Activated T-helper 17 cell treated with anti-CD3 and anti-CD28 coated beads, Interleukin-2, amount 50 U/mL, for 72 hours (primary cell): ENCODE data around the gene BRD7. TPM values are rescaled to one million over a fixed set of nuclear protein-coding genes. Genes with fewer than 3 reads are reported as not detected.

Source experiments
- ATAC-seq: fragments of 150-1000 bp; cut with Tn5 transposase; replicated peaks from 2 replicates; pipeline ENCODE4 v1.10.0; 2021; ENCODE audit warnings: mild to moderate bottlenecking, moderate library complexity
- H3K27ac Mint-ChIP-seq: one replicate; pipeline ENCODE4 v1.8.0; 2022; ENCODE audit warnings: mixed read lengths
- H3K27me3 Mint-ChIP-seq: one replicate; pipeline ENCODE4 v1.8.0; 2022; ENCODE audit warnings: mixed read lengths
- H3K36me3 Mint-ChIP-seq: one replicate; pipeline ENCODE4 v1.8.0; 2022; ENCODE audit warnings: low read depth, mild to moderate bottlenecking, mixed read lengths
- H3K4me1 Mint-ChIP-seq: one replicate; pipeline ENCODE4 v1.8.0; 2022; ENCODE audit warnings: mixed read lengths
- H3K4me3 Mint-ChIP-seq: one replicate; pipeline ENCODE4 v1.8.0; 2022; ENCODE audit warnings: mild to moderate bottlenecking, mixed read lengths
- H3K9me3 Mint-ChIP-seq: one replicate; pipeline ENCODE4 v1.8.0; 2022; ENCODE audit warnings: mixed read lengths
- total RNA-seq, 2 donors: library from RNA; stranded (reverse); gene quantifications; one replicate each; pipeline ENCODE4 v1.2.3, GENCODE V29; 2022

Gene BRD7
- total RNA-seq, 2 donors from 2014 or later, result 53.5 to 63.9 TPM

GRCh38 chr16:50373780-50374179 lies 5.0 kb upstream of the BRD7 start:
- no peak overlapping the region for H3K4me3 Mint-ChIP-seq
- no peaks in the 10 kb centered on the region for H3K9me3 Mint-ChIP-seq
- peaks cover 12% of the 10 kb centered on the region for H3K27me3 Mint-ChIP-seq
- no peak for ATAC-seq
- peaks cover 5% of the 10 kb centered on the region for H3K36me3 Mint-ChIP-seq
- H3K27ac Mint-ChIP-seq, result peak overlapping the region; percentile 34
- H3K4me1 Mint-ChIP-seq, result peaks cover 6% of the 10 kb centered on the region

- Mint-ChIP-seq H3K4me1 (peaks cover 6% of the 10 kb centered on the region), H3K9me3 (no peaks in the 10 kb centered on the region), H3K27ac (peak overlapping the region; percentile 34), H3K36me3 (peaks cover 5% of the 10 kb centered on the region), H3K27me3 (peaks cover 12% of the 10 kb centered on the region), H3K4me3 (no peak overlapping the region)
- no peak for ATAC-seq
Measured at GRCh38 chr16:50373345-50373701, 4.5 kb upstream of the BRD7 start.

- no peaks in the 10 kb centered on the region for H3K9me3 Mint-ChIP-seq
- peaks cover 12% of the 10 kb centered on the region for H3K27me3 Mint-ChIP-seq
- peaks cover 10% of the 10 kb centered on the region for H3K36me3 Mint-ChIP-seq
- H3K4me1 Mint-ChIP-seq, result peaks cover 10% of the 10 kb centered on the region
- H3K4me3 Mint-ChIP-seq, result no peak overlapping the region
- H3K27ac Mint-ChIP-seq, result peak overlapping the region; percentile 34
- peak; percentile 15 for ATAC-seq
Measured at GRCh38 chr16:50372611-50373344, 4.0 kb upstream of the BRD7 start.

- H3K4me1 Mint-ChIP-seq, result peaks cover 14% of the 10 kb centered on the region
- no peaks in the 10 kb centered on the region for H3K9me3 Mint-ChIP-seq
- H3K4me3 Mint-ChIP-seq, result no peak overlapping the region
- H3K36me3 Mint-ChIP-seq, result peaks cover 17% of the 10 kb centered on the region
- no peak overlapping the region for H3K27ac Mint-ChIP-seq
- no peak for ATAC-seq
- peaks cover 10% of the 10 kb centered on the region for H3K27me3 Mint-ChIP-seq
Measured at GRCh38 chr16:50371936-50372595, 3.3 kb upstream of the BRD7 start.

GRCh38 chr16:50371036-50371716 lies 2.4 kb upstream of the BRD7 start:
- Mint-ChIP-seq H3K27me3 (peaks cover 9% of the 10 kb centered on the region), H3K4me1 (peaks cover 16% of the 10 kb centered on the region), H3K4me3 (no peak overlapping the region), H3K9me3 (no peaks in the 10 kb centered on the region), H3K36me3 (peaks cover 25% of the 10 kb centered on the region), H3K27ac (no peak overlapping the region)
- no peak for ATAC-seq

- Mint-ChIP-seq H3K36me3 (peaks cover 44% of the 10 kb centered on the region), H3K4me3 (peak overlapping the region; percentile 92), H3K27me3 (peaks cover 5% of the 10 kb centered on the region), H3K9me3 (no peaks in the 10 kb centered on the region), H3K4me1 (peaks cover 28% of the 10 kb centered on the region), H3K27ac (peak overlapping the region; percentile 97)
- no peak for ATAC-seq
Measured at GRCh38 chr16:50369133-50369804, 481 bp upstream of the BRD7 start.

GRCh38 chr16:50367777-50368409 lies 895 bp downstream of the BRD7 start:
- Mint-ChIP-seq H3K4me1 (peaks cover 31% of the 10 kb centered on the region), H3K9me3 (no peaks in the 10 kb centered on the region), H3K27me3 (no peaks in the 10 kb centered on the region), H3K4me3 (peak overlapping the region; percentile 92), H3K36me3 (peaks cover 58% of the 10 kb centered on the region), H3K27ac (peak overlapping the region; percentile 95)
- peak; percentile 31 for ATAC-seq

- no peaks in the 10 kb centered on the region for H3K9me3 Mint-ChIP-seq
- no peaks in the 10 kb centered on the region for H3K27me3 Mint-ChIP-seq
- peaks cover 34% of the 10 kb centered on the region for H3K4me1 Mint-ChIP-seq
- peak overlapping the region; percentile 92 for H3K4me3 Mint-ChIP-seq
- H3K27ac Mint-ChIP-seq, result peak overlapping the region; percentile 10
- H3K36me3 Mint-ChIP-seq, result peaks cover 77% of the 10 kb centered on the region
- ATAC-seq, result no peak
Measured at GRCh38 chr16:50365791-50366575, 2.8 kb downstream of the BRD7 start.

GRCh38 chr16:50363656-50364055 lies 5.1 kb downstream of the BRD7 start:
- H3K36me3 Mint-ChIP-seq, result peaks cover 94% of the 10 kb centered on the region
- H3K4me1 Mint-ChIP-seq, result peaks cover 38% of the 10 kb centered on the region

GRCh38 chr16:50360779-50361178 lies 8.0 kb downstream of the BRD7 start:
- Mint-ChIP-seq H3K27ac (peak overlapping the region; percentile 84), H3K36me3 (peaks cover 93% of the 10 kb centered on the region), H3K4me3 (no peak overlapping the region), H3K9me3 (no peaks in the 10 kb centered on the region), H3K4me1 (peaks cover 24% of the 10 kb centered on the region), H3K27me3 (no peaks in the 10 kb centered on the region)
- peak; percentile 70 for ATAC-seq

More at GRCh38 chr16:50363656-50364055, 5.1 kb downstream of the BRD7 start:
- no peak for ATAC-seq
- no peaks in the 10 kb centered on the region for H3K27me3 Mint-ChIP-seq
- H3K4me3 Mint-ChIP-seq, result no peak overlapping the region
- H3K27ac Mint-ChIP-seq, result peak overlapping the region; percentile 10
- no peaks in the 10 kb centered on the region for H3K9me3 Mint-ChIP-seq

GRCh38 chr16:50360033-50360778 lies 8.6 kb downstream of the BRD7 start:
- no peak for ATAC-seq
- no peaks in the 10 kb centered on the region for H3K27me3 Mint-ChIP-seq
- peaks cover 23% of the 10 kb centered on the region for H3K4me1 Mint-ChIP-seq
- peak overlapping the region; percentile 84 for H3K27ac Mint-ChIP-seq
- no peaks in the 10 kb centered on the region for H3K9me3 Mint-ChIP-seq
- H3K36me3 Mint-ChIP-seq, result peaks cover 93% of the 10 kb centered on the region
- H3K4me3 Mint-ChIP-seq, result peak overlapping the region; percentile 28

- H3K4me1 Mint-ChIP-seq, result peaks cover 24% of the 10 kb centered on the region
- H3K27me3 Mint-ChIP-seq, result no peaks in the 10 kb centered on the region
- no peak for ATAC-seq
- no peaks in the 10 kb centered on the region for H3K9me3 Mint-ChIP-seq
- peak overlapping the region; percentile 84 for H3K27ac Mint-ChIP-seq
- H3K4me3 Mint-ChIP-seq, result peak overlapping the region; percentile 28
- peaks cover 93% of the 10 kb centered on the region for H3K36me3 Mint-ChIP-seq
Measured at GRCh38 chr16:50359626-50360025, 9.2 kb downstream of the BRD7 start.
